ENCODE measurements around the gene CHST8.
A peak's percentile ranks its signal among the peaks of the same experiment; 100 is the strongest.
"Not testable (repeated sequence)": the region's sequence is repeated elsewhere in the genome, so short reads cannot be mapped to it uniquely, and the experiment has no call there.

Gene CHST8

GRCh38 chr19:33814181-33815165 is 192.7 kb downstream of the CHST8 start:
- Mint-ChIP-seq H3K4me3 (no peak overlapping the region), H3K27me3 (peaks cover 11% of the 10 kb centered on the region), H3K4me1 (ENCODE audit: low read depth) (peaks cover 8% of the 10 kb centered on the region), H3K36me3 (ENCODE audit: low read depth) (no peaks in the 10 kb centered on the region), H3K27ac (no peak overlapping the region), H3K9me3 (no peaks in the 10 kb centered on the region)

GRCh38 chr19:33815380-33816340 is 193.9 kb downstream of the CHST8 start:
- Mint-ChIP-seq H3K36me3 (ENCODE audit: low read depth) (no peaks in the 10 kb centered on the region), H3K9me3 (no peaks in the 10 kb centered on the region), H3K4me3 (no peak overlapping the region), H3K27me3 (peaks cover 11% of the 10 kb centered on the region), H3K27ac (no peak overlapping the region), H3K4me1 (ENCODE audit: low read depth) (peaks cover 14% of the 10 kb centered on the region)

GRCh38 chr19:33818411-33818810 is 196.7 kb downstream of the CHST8 start:
- Mint-ChIP-seq H3K4me1 (ENCODE audit: low read depth) (peaks cover 25% of the 10 kb centered on the region), H3K4me3 (no peak overlapping the region), H3K36me3 (ENCODE audit: low read depth) (no peaks in the 10 kb centered on the region), H3K27me3 (peaks cover 15% of the 10 kb centered on the region), H3K27ac (no peak overlapping the region), H3K9me3 (no peaks in the 10 kb centered on the region)

- H3K27ac Mint-ChIP-seq; H3K9me3 Mint-ChIP-seq; H3K36me3 Mint-ChIP-seq (ENCODE audit: low read depth): not testable (repeated sequence)
- Mint-ChIP-seq H3K4me3 (peak overlapping the region; percentile 72), H3K4me1 (ENCODE audit: low read depth) (peaks cover 25% of the 10 kb centered on the region), H3K27me3 (peaks cover 15% of the 10 kb centered on the region)
Observed at GRCh38 chr19:33819078-33819477, 197.3 kb downstream of the CHST8 start.

- Mint-ChIP-seq H3K36me3 (ENCODE audit: low read depth) (no peaks in the 10 kb centered on the region), H3K4me1 (ENCODE audit: low read depth) (peaks cover 25% of the 10 kb centered on the region), H3K27ac (no peak overlapping the region), H3K9me3 (no peaks in the 10 kb centered on the region), H3K27me3 (peaks cover 15% of the 10 kb centered on the region), H3K4me3 (peak overlapping the region; percentile 72)
Observed at GRCh38 chr19:33819506-33819879, 197.7 kb downstream of the CHST8 start.

GRCh38 chr19:33819880-33820781 is 198.4 kb downstream of the CHST8 start:
- H3K4me3 Mint-ChIP-seq, result peak overlapping the region; percentile 72
- no peaks in the 10 kb centered on the region for H3K36me3 Mint-ChIP-seq (ENCODE audit: low read depth)
- peaks cover 15% of the 10 kb centered on the region for H3K27me3 Mint-ChIP-seq
- H3K9me3 Mint-ChIP-seq, result no peaks in the 10 kb centered on the region
- no peak overlapping the region for H3K27ac Mint-ChIP-seq
- H3K4me1 Mint-ChIP-seq (ENCODE audit: low read depth), result peaks cover 25% of the 10 kb centered on the region

- Mint-ChIP-seq H3K27me3 (peaks cover 15% of the 10 kb centered on the region), H3K9me3 (no peaks in the 10 kb centered on the region), H3K36me3 (ENCODE audit: low read depth) (no peaks in the 10 kb centered on the region), H3K27ac (no peak overlapping the region), H3K4me1 (ENCODE audit: low read depth) (peaks cover 25% of the 10 kb centered on the region), H3K4me3 (no peak overlapping the region)
Observed at GRCh38 chr19:33821871-33822270, 200.1 kb downstream of the CHST8 start.
